ENCODE results near the gene LALBA. TPM values are rescaled to one million over a fixed set of nuclear protein-coding genes. Genes with fewer than 3 reads are reported as not detected.
"Not testable (repeated sequence)": the region's sequence is repeated elsewhere in the genome, so short reads cannot be mapped to it uniquely, and the experiment has no call there.

The LALBA gene
- total RNA-seq, 1 experiment from 2014 or later = not detected

GRCh38 chr12:48532601-48533000 lies 37.2 kb downstream of the LALBA start:
- no peak for DNase-seq (ENCODE audit: low read depth)

- no peak for DNase-seq (ENCODE audit: low read depth)
These were observed 41.8 kb downstream of the LALBA start for GRCh38 chr12:48527891-48528670.

- DNase-seq (ENCODE audit: low read depth) = no peak
These were observed 44.5 kb downstream of the LALBA start, which contains the start of gene OR8S1 for GRCh38 chr12:48525332-48525731. Gene OR8S1 (plus strand): TSS chr12:48525632. CDS start chr12:48525632, 0 bp downstream.

- DNase-seq (ENCODE audit: low read depth) = not testable (repeated sequence)
These were observed 49.5 kb downstream of the LALBA start for GRCh38 chr12:48520381-48520780.

Other genes starting within 250 kb of the LALBA start
- 3.2 and 4.0 TPM in 2 replicates for gene ZNF641, start 219.1 kb downstream of the LALBA start, total RNA-seq (2014; rRNA removed)
- not detected in 2 replicates for gene ANP32D, start 97.5 kb downstream of the LALBA start, total RNA-seq (2014; rRNA removed)
- gene C12orf54, start 87.5 kb downstream of the LALBA start, total RNA-seq (2014; rRNA removed) = not detected in 2 replicates
- not detected in 2 replicates for gene OR8S1, start 44.4 kb downstream of the LALBA start, total RNA-seq (2014; rRNA removed)
- gene KANSL2, start 112.2 kb upstream of the LALBA start, total RNA-seq (2014; rRNA removed) = 36.9 and 44.9 TPM in 2 replicates
- 25.2 and 40.9 TPM in 2 replicates for gene CCNT1, start 146.7 kb upstream of the LALBA start, total RNA-seq (2014; rRNA removed)
- gene ADCY6, start 219.0 kb upstream of the LALBA start, total RNA-seq (2014; rRNA removed) = 24.7 and 25.6 TPM in 2 replicates
- 29.4 and 30.0 TPM in 2 replicates for gene CACNB3, start 248.4 kb upstream of the LALBA start, total RNA-seq (2014; rRNA removed)

Data from LHCN-M2 (cell line).